ENCODE results near the gene NSD1. TPM values are rescaled to one million over a fixed set of nuclear protein-coding genes. Genes with fewer than 3 reads are reported as not detected.

The NSD1 gene
- total and polyA plus RNA-seq, 2 of the 4 experiments (the other 2 are of a cell fraction): 7.7 to 31.0 TPM

GRCh38 chr5:177084175-177084574 lies 49.4 kb upstream of the NSD1 start:
- POLR2A ChIA-PET (ENCODE audit: unreplicated experiment): no interaction called here

More at GRCh38 chr5:177084175-177084574, 49.4 kb upstream of the NSD1 start:
- in situ Hi-C loops (cut with MboI; ENCODE audit: low sequenced_read_pairs) (no loop called here), dilution Hi-C loops (cut with HindIII; ENCODE audit: low sequenced_read_pairs, unreplicated experiment) (no loop called here), intact Hi-C loops (cut with micrococcal nuclease) (no loop called here)
- H2AFZ ChIP-seq (replicated peaks; ENCODE audit: low read length, poor library complexity): no peak overlapping the region
- H3K9me1 ChIP-seq (ENCODE audit: insufficient read depth, low read length): no peaks in the 10 kb centered on the region
- no TSS peak for BruUV-seq (replicated peaks)
- H2BK15ac ChIP-seq (ENCODE audit: low read depth, low read length): no peak overlapping the region
- no peaks in the 10 kb centered on the region for H3K9me3 ChIP-seq (ENCODE audit: control insufficient read depth, insufficient read depth, low read length)
- no peak overlapping the region for H3K4me2 ChIP-seq (ENCODE audit: low read depth, low read length)
- H2BK20ac ChIP-seq (ENCODE audit: low read depth, low read length): no peak overlapping the region
- peaks cover 4% of the 10 kb centered on the region; the same call in 1 of the 2 replicates for H3K4me1 ChIP-seq (ENCODE audit: control insufficient read depth, insufficient read depth, low read length)
- no peaks in the 10 kb centered on the region for H3K79me1 ChIP-seq (ENCODE audit: low read depth in 1 of 2, low read length in 2 of 2)
- H3K27ac ChIP-seq (ENCODE audit: insufficient read depth, low read length): no peak overlapping the region
- H3K36me3 ChIP-seq (ENCODE audit: control insufficient read depth, insufficient read depth, low read length): no peaks in the 10 kb centered on the region
- peaks cover 8% of the 10 kb centered on the region for H3K27me3 ChIP-seq (ENCODE audit: control insufficient read depth, insufficient read depth, low read length)
- H3K23ac ChIP-seq (ENCODE audit: low read depth, low read length): no peak overlapping the region
- H4K91ac ChIP-seq (ENCODE audit: insufficient read depth, low read depth, low read length): no peak overlapping the region
- H3K18ac ChIP-seq (ENCODE audit: low read depth, low read length): no peak overlapping the region
- CTCF ChIA-PET: interaction anchor here (0.9 kb wide), 1 partner anchor 12 kb away, joined by 3 read pairs; no protein-coding TSS in a partner anchor
- WGBS, 2 experiments (ENCODE audit: extremely low coverage in 2 of 2, insufficient read length in 1 of 2): 100% methylated on average over 1 of the region's 4 CpGs; no CpG with 5 or more reads in 1 of the 2 experiments
- H3K9ac ChIP-seq (ENCODE audit: low read depth, low read length): no peak overlapping the region
- TF ChIP-seq RFX5 (IDR thresholded peaks at IDR 0.05; ENCODE audit: low read depth, low read length) (no peak), CEBPB (IDR thresholded peaks at IDR 0.05; ENCODE audit: low read depth, low read length) (no peak), CHD1 (IDR thresholded peaks at IDR 0.05; ENCODE audit: low read depth, low read length) (no peak), USF2 (IDR thresholded peaks at IDR 0.05; ENCODE audit: low read depth, low read length) (no peak), MAFK (IDR thresholded peaks at IDR 0.05; ENCODE audit: low read depth, low read length) (no peak), SMC3 (IDR thresholded peaks at IDR 0.05; ENCODE audit: low read depth, low read length) (no peak), ELK1 (IDR thresholded peaks at IDR 0.05; ENCODE audit: borderline replicate concordance, low read depth, low read length) (no peak), NFE2L2 (IDR thresholded peaks at IDR 0.05; ENCODE audit: low read depth, low read length) (no peak)
- no peak overlapping the region for H3K4me3 ChIP-seq (ENCODE audit: insufficient read depth, low read depth, low read length)
- ATAC-seq (ENCODE audit: low read depth) (no peak), DNase-seq (no peak)
- H4K8ac ChIP-seq (ENCODE audit: low read depth in 2 of 2, low read length in 2 of 2): no peak overlapping the region
- no peak overlapping the region for H4K5ac ChIP-seq (ENCODE audit: low read depth, low read length)
- no peak overlapping the region for H2AK5ac ChIP-seq (ENCODE audit: low read depth, low read length)
- no peak overlapping the region for H2BK120ac ChIP-seq (ENCODE audit: low read depth, low read length)
- H3K14ac ChIP-seq (replicated peaks; ENCODE audit: low read depth, low read length): no peak overlapping the region
- H3K4ac ChIP-seq (ENCODE audit: low read depth, low read length): no peak overlapping the region
- H2BK5ac ChIP-seq (ENCODE audit: low read depth, low read length, poor library complexity, severe bottlenecking): no peak overlapping the region
- no peaks in the 10 kb centered on the region for H4K20me1 ChIP-seq (ENCODE audit: insufficient read depth, low read length)
- H2AK9ac ChIP-seq (replicated peaks; ENCODE audit: low read depth, low read length, poor library complexity): no peak overlapping the region
- H3K56ac ChIP-seq (ENCODE audit: extremely low read depth, insufficient read depth, low read length): no peak overlapping the region

All from IMR-90 (cell line).